Activated CD8-positive, alpha-beta T cell treated with anti-CD3 and anti-CD28 coated beads for 36 hours (primary cell): Measurements from ENCODE around the gene ERP44. TPM values are rescaled to one million over a fixed set of nuclear protein-coding genes. Genes with fewer than 3 reads are reported as not detected.

ENCODE experiments used
- ATAC-seq: fragments of 200-7000 bp; cut with Tn5 transposase; one replicate; pipeline ENCODE4 v1.10.0; 2021; ENCODE audit warnings: mild to moderate bottlenecking, moderate library complexity
- CTCF ChIA-PET: fragments of 350-600 bp; sonication (Branson Sonifier 250); formaldehyde crosslinking; loops from one replicate; lab custom pipeline; 2021; ENCODE audit warnings: antibody characterized with exemption; lab: Charles Lee
- POLR2A ChIA-PET: fragments of 350-600 bp; sonication (Branson Sonifier 250); formaldehyde crosslinking; loops from one replicate; lab custom pipeline; 2021; ENCODE audit warnings: antibody characterized with exemption; lab: Charles Lee
- DNase-seq: peaks from one replicate; pipeline ENCODE4 v3.0.0-alpha.2; 2020
- H3K27ac Mint-ChIP-seq: one replicate; pipeline ENCODE4 v1.8.0; 2021; ENCODE audit warnings: mild to moderate bottlenecking, mixed read lengths
- H3K27me3 Mint-ChIP-seq: one replicate; pipeline ENCODE4 v1.8.0; 2021; ENCODE audit warnings: mixed read lengths
- H3K36me3 Mint-ChIP-seq: one replicate; pipeline ENCODE4 v1.8.0; 2021; ENCODE audit warnings: low read depth, mixed read lengths
- H3K4me1 Mint-ChIP-seq: one replicate; pipeline ENCODE4 v1.8.0; 2021; ENCODE audit warnings: low read depth, mixed read lengths
- H3K4me3 Mint-ChIP-seq: one replicate; pipeline ENCODE4 v1.8.0; 2021; ENCODE audit warnings: mild to moderate bottlenecking, moderate library complexity, mixed read lengths
- H3K9me3 Mint-ChIP-seq: one replicate; pipeline ENCODE4 v1.8.0; 2021; ENCODE audit warnings: mixed read lengths
- CTCF ChIP-seq: fragments of 200-600 bp; IDR thresholded peaks from one replicate; pipeline ENCODE4 v1.8.0; 2022; ENCODE audit warnings: antibody characterized with exemption, mild to moderate bottlenecking
- intact Hi-C: fragments of 100-400 bp; cut with micrococcal nuclease; formaldehyde crosslinking; loops from one replicate; pipeline ENCODE4 v1.10.0; 2022
- total RNA-seq, 2 experiments: library from RNA; stranded (reverse); gene quantifications; one replicate each; pipeline ENCODE4 v1.2.3, GENCODE V29; 2021

Gene ERP44
- total RNA-seq, 2 experiments from 2014 or later: 10.2 to 11.1 TPM

- POLR2A ChIA-PET: no interaction called here
- no peak for TF ChIP-seq CTCF
- H3K9me3 Mint-ChIP-seq: no peaks in the 10 kb centered on the region
- ATAC-seq (no peak), DNase-seq (no peak)
- no peak overlapping the region for H3K27ac Mint-ChIP-seq
- peaks cover 23% of the 10 kb centered on the region for H3K36me3 Mint-ChIP-seq
- intact Hi-C loops: no loop called here
- H3K27me3 Mint-ChIP-seq: no peaks in the 10 kb centered on the region
- CTCF ChIA-PET: interaction anchor here (2.3 kb wide), 1 partner anchor 10 kb away, joined by 6 read pairs; no protein-coding TSS in a partner anchor
- peaks cover under 1% of the 10 kb centered on the region for H3K4me1 Mint-ChIP-seq
- H3K4me3 Mint-ChIP-seq: no peak overlapping the region
Measured at GRCh38 chr9:99971410-99971809, 127.4 kb downstream of the ERP44 start.

- intact Hi-C loops: no loop called here
- peaks cover 4% of the 10 kb centered on the region for H3K4me1 Mint-ChIP-seq
- no peak for ATAC-seq
- no peak overlapping the region for H3K27ac Mint-ChIP-seq
- no peaks in the 10 kb centered on the region for H3K9me3 Mint-ChIP-seq
- H3K4me3 Mint-ChIP-seq: no peak overlapping the region
- no peak for DNase-seq
- POLR2A ChIA-PET: no interaction called here
- CTCF ChIA-PET: no interaction called here
- H3K27me3 Mint-ChIP-seq: no peaks in the 10 kb centered on the region
- H3K36me3 Mint-ChIP-seq: peaks cover 25% of the 10 kb centered on the region
- no peak for TF ChIP-seq CTCF
Measured at GRCh38 chr9:99970481-99970880, 128.3 kb downstream of the ERP44 start.

GRCh38 chr9:99967457-99967856 lies 131.3 kb downstream of the ERP44 start:
- Mint-ChIP-seq H3K4me1 (peaks cover 4% of the 10 kb centered on the region), H3K27ac (no peak overlapping the region), H3K36me3 (peaks cover 28% of the 10 kb centered on the region), H3K9me3 (no peaks in the 10 kb centered on the region), H3K4me3 (no peak overlapping the region), H3K27me3 (no peaks in the 10 kb centered on the region)
- ChIA-PET POLR2A (no interaction called here), CTCF (no interaction called here)
- DNase-seq (no peak), ATAC-seq (no peak)
- intact Hi-C loops: no loop called here
- TF ChIP-seq CTCF: no peak

GRCh38 chr9:99966716-99967115 lies 132.1 kb downstream of the ERP44 start:
- intact Hi-C loops: no loop called here
- H3K27ac Mint-ChIP-seq: no peak overlapping the region
- no peak for ATAC-seq

GRCh38 chr9:99966001-99966400 lies 132.8 kb downstream of the ERP44 start:
- TF ChIP-seq CTCF: no peak
- intact Hi-C loops: no loop called here
- DNase-seq (no peak), ATAC-seq (no peak)
- H3K4me3 Mint-ChIP-seq: no peak overlapping the region
- H3K9me3 Mint-ChIP-seq: no peaks in the 10 kb centered on the region
- H3K4me1 Mint-ChIP-seq: peaks cover 4% of the 10 kb centered on the region
- ChIA-PET POLR2A (no interaction called here), CTCF (interaction anchor here (0.9 kb wide), 1 partner anchor 68 kb away, joined by 3 read pairs; no protein-coding TSS in a partner anchor)
- peaks cover 32% of the 10 kb centered on the region for H3K36me3 Mint-ChIP-seq
- no peaks in the 10 kb centered on the region for H3K27me3 Mint-ChIP-seq
- peak overlapping the region; percentile 41 for H3K27ac Mint-ChIP-seq

More at GRCh38 chr9:99966716-99967115, 132.1 kb downstream of the ERP44 start:
- CTCF ChIA-PET: no interaction called here
- Mint-ChIP-seq H3K4me1 (peaks cover 4% of the 10 kb centered on the region), H3K4me3 (no peak overlapping the region), H3K9me3 (no peaks in the 10 kb centered on the region), H3K27me3 (no peaks in the 10 kb centered on the region), H3K36me3 (peaks cover 28% of the 10 kb centered on the region)
- POLR2A ChIA-PET: no interaction called here
- TF ChIP-seq CTCF: no peak
- no peak for DNase-seq
